Neural cell (in vitro differentiated cells): ENCODE data around the gene RC3H1. TPM values are rescaled to one million over a fixed set of nuclear protein-coding genes. Genes with fewer than 3 reads are reported as not detected.

Source experiments
- H2AFZ ChIP-seq: fragments of 200-600, 300-800 bp; sonication (generic), shearing (Covaris generic); 2 replicates; pipeline ENCODE4 v1.6.0; 2014; ENCODE audit warnings: low read depth, mild to moderate bottlenecking, antibody characterized with exemption, low read length, moderate library complexity
- H3F3A ChIP-seq: fragments of 200-600 bp; shearing (Covaris generic); 2 replicates; pipeline ENCODE4 v1.6.1; 2016; ENCODE audit warnings: mild to moderate bottlenecking, moderate library complexity, mixed read lengths, antibody characterized with exemption, low read length; ENCODE audit not compliant: insufficient read depth, poor library complexity, severe bottlenecking
- H3K27ac ChIP-seq: fragments of 200-600, 300-800 bp; sonication (generic), shearing (Covaris generic); 2 replicates; pipeline ENCODE4 v1.5.1; 2014; ENCODE audit warnings: mild to moderate bottlenecking, low read length, moderate library complexity
- H3K27me3 ChIP-seq: fragments of 300-800, 200-600 bp; sonication (generic), shearing (Covaris generic); 2 replicates; pipeline ENCODE4 v1.6.0; 2014; ENCODE audit warnings: mild to moderate bottlenecking, low read depth, low read length, moderate library complexity; ENCODE audit not compliant: insufficient read depth
- H3K36me3 ChIP-seq: fragments of 300-800, 200-600 bp; sonication (generic), shearing (Covaris generic); 2 replicates; pipeline ENCODE4 v1.5.1; 2014; ENCODE audit warnings: mild to moderate bottlenecking, antibody characterized with exemption, low read length, moderate library complexity; ENCODE audit not compliant: insufficient read depth
- H3K4me2 ChIP-seq: fragments of 300-800, 200-600 bp; sonication (generic), shearing (Covaris generic); 2 replicates; pipeline ENCODE4 v1.6.0; 2014; ENCODE audit warnings: mild to moderate bottlenecking, low read length
- H3K4me3 ChIP-seq: fragments of 300-800, 200-600 bp; sonication (generic), shearing (Covaris generic); 2 replicates; pipeline ENCODE4 v1.5.1; 2014; ENCODE audit warnings: mild to moderate bottlenecking, low read length, moderate library complexity
- H3K79me2 ChIP-seq: fragments of 200-600 bp; shearing (Covaris generic); replicated peaks from 2 replicates; pipeline ENCODE4 v1.6.0; 2014; ENCODE audit warnings: mild to moderate bottlenecking, low read length, moderate library complexity; ENCODE audit not compliant: insufficient read depth
- H3K9ac ChIP-seq: fragments of 300-800, 200-600 bp; sonication (generic), shearing (Covaris generic); 2 replicates; pipeline ENCODE4 v1.6.1; 2016; ENCODE audit warnings: mild to moderate bottlenecking, low read length, mixed read lengths
- H3K9me2 ChIP-seq: fragments of 200-600 bp; shearing (Covaris generic); 2 replicates; pipeline ENCODE4 v1.6.1; 2016; ENCODE audit warnings: mild to moderate bottlenecking, low read length, mixed read lengths; ENCODE audit not compliant: insufficient read depth
- H3K9me3 ChIP-seq: fragments of 200-600, 300-800 bp; sonication (generic), shearing (Covaris generic); 2 replicates; pipeline ENCODE4 v1.6.1; 2016; ENCODE audit warnings: mild to moderate bottlenecking, mixed run types, low read length, moderate library complexity, mixed read lengths
- H4K20me1 ChIP-seq: fragments of 200-600 bp; shearing (Covaris generic); 2 replicates; pipeline ENCODE4 v1.6.1; 2016; ENCODE audit warnings: mild to moderate bottlenecking, mixed run types; ENCODE audit not compliant: insufficient read depth
- EP300 ChIP-seq: fragments of 450-650 bp; conservative IDR thresholded peaks from 2 replicates; pipeline ENCODE4 v1.6.1; 2014; ENCODE audit warnings: antibody characterized with exemption, mild to moderate bottlenecking, moderate library complexity; ENCODE audit not compliant: poor library complexity, severe bottlenecking
- EZH2 ChIP-seq: fragments of 200-600, 300-800 bp; shearing (Covaris generic), sonication (generic); IDR thresholded peaks from 2 replicates; pipeline ENCODE4 v1.6.1; 2014; ENCODE audit warnings: antibody characterized with exemption, low read length, borderline replicate concordance, mild to moderate bottlenecking; ENCODE audit not compliant: insufficient read depth, poor library complexity, severe bottlenecking
- MXI1 ChIP-seq: fragments of 450-650 bp; conservative IDR thresholded peaks from 2 replicates; pipeline ENCODE4 v1.6.1; 2014; ENCODE audit warnings: antibody characterized with exemption, mild to moderate bottlenecking; ENCODE audit not compliant: poor library complexity, severe bottlenecking
- POLR2AphosphoS5 ChIP-seq: IDR thresholded peaks from 2 replicates; pipeline ENCODE4 v1.6.1; 2012
- RAD21 ChIP-seq: fragments of 450-650 bp; conservative IDR thresholded peaks from 2 replicates; pipeline ENCODE4 v1.6.1; 2014; ENCODE audit warnings: antibody characterized with exemption, mild to moderate bottlenecking, moderate library complexity
- SMC3 ChIP-seq: fragments of 450-650 bp; conservative IDR thresholded peaks from 2 replicates; pipeline ENCODE4 v1.6.1; 2014; ENCODE audit warnings: antibody characterized with exemption, mild to moderate bottlenecking, moderate library complexity; ENCODE audit not compliant: poor library complexity
- TAF1 ChIP-seq: IDR thresholded peaks from 2 replicates; pipeline ENCODE4 v1.6.1; 2012; ENCODE audit warnings: low read depth
- polyA plus RNA-seq: library from polyadenylated mRNA; depleted of rRNA; stranded (reverse); fragments of >200 nt; gene quantifications from 2 replicates; pipeline ENCODE4 v1.2.3, GENCODE V29; 2014
- small RNA-seq, 3 experiments: library from RNA; depleted of rRNA; stranded (forward); fragments of <200 nt; gene quantifications; one replicate each; pipeline ENCODE3, GENCODE V24; 2012
- TF ChIP-seq, protein P1 (sequence below): fragments of 450-650 bp; IDR thresholded peaks from 2 replicates; pipeline ENCODE4 v1.5.1; 2014; ENCODE audit warnings: antibody characterized with exemption, mild to moderate bottlenecking, moderate library complexity; ENCODE audit not compliant: poor library complexity, severe bottlenecking
- TF ChIP-seq, protein P2 (sequence below): IDR thresholded peaks from 2 replicates; pipeline ENCODE4 v1.6.1; 2012; ENCODE audit warnings: borderline replicate concordance

Gene RC3H1
- polyA plus RNA-seq, 1 donor from 2014 or later, result 12.8 TPM

GRCh38 chr1:173886746-173887611 is 135.2 kb downstream of the RC3H1 start:
- H3K9me2 ChIP-seq, result no peaks in the 10 kb centered on the region
- H3K9me3 ChIP-seq, result no peaks in the 10 kb centered on the region
- H3K4me3 ChIP-seq, result no peak overlapping the region
- TF ChIP-seq MXI1 (no peak), TAF1 (no peak), POLR2AphosphoS5 (no peak), RAD21 (no peak), SMC3 (no peak), EP300 (no peak), EZH2 (no peak)
- TF ChIP-seq, protein P1, sequence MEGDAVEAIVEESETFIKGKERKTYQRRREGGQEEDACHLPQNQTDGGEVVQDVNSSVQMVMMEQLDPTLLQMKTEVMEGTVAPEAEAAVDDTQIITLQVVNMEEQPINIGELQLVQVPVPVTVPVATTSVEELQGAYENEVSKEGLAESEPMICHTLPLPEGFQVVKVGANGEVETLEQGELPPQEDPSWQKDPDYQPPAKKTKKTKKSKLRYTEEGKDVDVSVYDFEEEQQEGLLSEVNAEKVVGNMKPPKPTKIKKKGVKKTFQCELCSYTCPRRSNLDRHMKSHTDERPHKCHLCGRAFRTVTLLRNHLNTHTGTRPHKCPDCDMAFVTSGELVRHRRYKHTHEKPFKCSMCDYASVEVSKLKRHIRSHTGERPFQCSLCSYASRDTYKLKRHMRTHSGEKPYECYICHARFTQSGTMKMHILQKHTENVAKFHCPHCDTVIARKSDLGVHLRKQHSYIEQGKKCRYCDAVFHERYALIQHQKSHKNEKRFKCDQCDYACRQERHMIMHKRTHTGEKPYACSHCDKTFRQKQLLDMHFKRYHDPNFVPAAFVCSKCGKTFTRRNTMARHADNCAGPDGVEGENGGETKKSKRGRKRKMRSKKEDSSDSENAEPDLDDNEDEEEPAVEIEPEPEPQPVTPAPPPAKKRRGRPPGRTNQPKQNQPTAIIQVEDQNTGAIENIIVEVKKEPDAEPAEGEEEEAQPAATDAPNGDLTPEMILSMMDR, result no peak
- TF ChIP-seq, protein P2, sequence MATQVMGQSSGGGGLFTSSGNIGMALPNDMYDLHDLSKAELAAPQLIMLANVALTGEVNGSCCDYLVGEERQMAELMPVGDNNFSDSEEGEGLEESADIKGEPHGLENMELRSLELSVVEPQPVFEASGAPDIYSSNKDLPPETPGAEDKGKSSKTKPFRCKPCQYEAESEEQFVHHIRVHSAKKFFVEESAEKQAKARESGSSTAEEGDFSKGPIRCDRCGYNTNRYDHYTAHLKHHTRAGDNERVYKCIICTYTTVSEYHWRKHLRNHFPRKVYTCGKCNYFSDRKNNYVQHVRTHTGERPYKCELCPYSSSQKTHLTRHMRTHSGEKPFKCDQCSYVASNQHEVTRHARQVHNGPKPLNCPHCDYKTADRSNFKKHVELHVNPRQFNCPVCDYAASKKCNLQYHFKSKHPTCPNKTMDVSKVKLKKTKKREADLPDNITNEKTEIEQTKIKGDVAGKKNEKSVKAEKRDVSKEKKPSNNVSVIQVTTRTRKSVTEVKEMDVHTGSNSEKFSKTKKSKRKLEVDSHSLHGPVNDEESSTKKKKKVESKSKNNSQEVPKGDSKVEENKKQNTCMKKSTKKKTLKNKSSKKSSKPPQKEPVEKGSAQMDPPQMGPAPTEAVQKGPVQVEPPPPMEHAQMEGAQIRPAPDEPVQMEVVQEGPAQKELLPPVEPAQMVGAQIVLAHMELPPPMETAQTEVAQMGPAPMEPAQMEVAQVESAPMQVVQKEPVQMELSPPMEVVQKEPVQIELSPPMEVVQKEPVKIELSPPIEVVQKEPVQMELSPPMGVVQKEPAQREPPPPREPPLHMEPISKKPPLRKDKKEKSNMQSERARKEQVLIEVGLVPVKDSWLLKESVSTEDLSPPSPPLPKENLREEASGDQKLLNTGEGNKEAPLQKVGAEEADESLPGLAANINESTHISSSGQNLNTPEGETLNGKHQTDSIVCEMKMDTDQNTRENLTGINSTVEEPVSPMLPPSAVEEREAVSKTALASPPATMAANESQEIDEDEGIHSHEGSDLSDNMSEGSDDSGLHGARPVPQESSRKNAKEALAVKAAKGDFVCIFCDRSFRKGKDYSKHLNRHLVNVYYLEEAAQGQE, result no peak
- H3K4me2 ChIP-seq, result no peak overlapping the region
- no peaks in the 10 kb centered on the region for H3K79me2 ChIP-seq
- H3K9ac ChIP-seq, result no peak overlapping the region
- H3F3A ChIP-seq, result no peaks in the 10 kb centered on the region
- H2AFZ ChIP-seq, result no peak overlapping the region
- no peak overlapping the region for H3K27ac ChIP-seq
- peaks cover 12% of the 10 kb centered on the region for H3K36me3 ChIP-seq
- no peaks in the 10 kb centered on the region for H4K20me1 ChIP-seq
- no peaks in the 10 kb centered on the region for H3K27me3 ChIP-seq

- H4K20me1 ChIP-seq, result no peaks in the 10 kb centered on the region
- no peaks in the 10 kb centered on the region for H3K9me2 ChIP-seq
- H3F3A ChIP-seq, result no peaks in the 10 kb centered on the region
- H2AFZ ChIP-seq, result no peak overlapping the region
- H3K27ac ChIP-seq, result no peak overlapping the region
- H3K9me3 ChIP-seq, result no peaks in the 10 kb centered on the region
- no peak overlapping the region for H3K4me2 ChIP-seq
- H3K27me3 ChIP-seq, result no peaks in the 10 kb centered on the region
- no peaks in the 10 kb centered on the region for H3K79me2 ChIP-seq
- H3K36me3 ChIP-seq, result peaks cover 12% of the 10 kb centered on the region
- H3K9ac ChIP-seq, result no peak overlapping the region
- no peak overlapping the region for H3K4me3 ChIP-seq
- TF ChIP-seq EP300, result no peak
These were observed 137.5 kb downstream of the RC3H1 start for GRCh38 chr1:173884701-173885100.

Small RNA genes within 50 kb of the gene (small RNA-seq; reads per million reads assigned to genes)
- 0.08 to 0.13 (median 0.10) reads per million in 3 experiments for gene RNA5SP67
- gene RNA5SP68, result 0 to 0.49 (median 0.16) reads per million in 3 experiments

Other genes starting within 250 kb of the RC3H1 start
- 4.5 and 7.1 TPM in 2 replicates for gene DARS2, start 197.7 kb downstream of the RC3H1 start, polyA plus RNA-seq
- 6.4 and 7.4 TPM in 2 replicates for gene CENPL, start 197.5 kb downstream of the RC3H1 start, polyA plus RNA-seq
- gene GAS5, start 154.4 kb downstream of the RC3H1 start, polyA plus RNA-seq, result 931 and 1,182 TPM in 2 replicates
- 14.3 and 14.6 TPM in 2 replicates for gene ZBTB37, start 154.0 kb downstream of the RC3H1 start, polyA plus RNA-seq
- not detected in 2 replicates for gene SERPINC1, start 105.0 kb downstream of the RC3H1 start, polyA plus RNA-seq
- gene RABGAP1L, start 137.2 kb upstream of the RC3H1 start, polyA plus RNA-seq, result 32.0 and 32.2 TPM in 2 replicates